ENCODE data around the gene LPP.

Gene LPP

GRCh38 chr3:188487652-188488051, 333.7 kb downstream of the LPP start:
- no peak overlapping the region for H2AFZ ChIP-seq (ENCODE audit: low read length)
- H3K27me3 ChIP-seq (ENCODE audit: insufficient read depth, low read length): no peaks in the 10 kb centered on the region
- H3K36me3 ChIP-seq (ENCODE audit: insufficient read depth, low read length): 0 out of 2 replicates have a peak, but pooled peaks cover 4% of the 10 kb centered on the region
- no peak overlapping the region for H3K9ac ChIP-seq (ENCODE audit: low read length)
- H3K4me3 ChIP-seq (ENCODE audit: low read depth, low read length, poor library complexity, severe bottlenecking): no peak overlapping the region
- peaks cover 18% of the 10 kb centered on the region for H3K4me1 ChIP-seq (ENCODE audit: insufficient read depth, low read length, severe bottlenecking)
- H3K9me3 ChIP-seq (ENCODE audit: low read length): no peaks in the 10 kb centered on the region
- H3K9me2 ChIP-seq (ENCODE audit: low read depth, low read length): no peaks in the 10 kb centered on the region
- TF ChIP-seq CTCF (IDR thresholded peaks at IDR 0.05; ENCODE audit: low read length) (no peak), EZH2 (IDR thresholded peaks at IDR 0.05; ENCODE audit: borderline replicate concordance, low read length) (no peak)
- no peaks in the 10 kb centered on the region for H4K20me1 ChIP-seq (ENCODE audit: insufficient read depth, low read length)
- no peaks in the 10 kb centered on the region for H3F3A ChIP-seq (ENCODE audit: insufficient read depth, low read length)
- peak overlapping the region; percentile 0 for H3K27ac ChIP-seq (ENCODE audit: low read depth, low read length, poor library complexity, severe bottlenecking)
- no peak overlapping the region for H3K4me2 ChIP-seq (ENCODE audit: low read length)
- H3K79me2 ChIP-seq (ENCODE audit: insufficient read depth, low read length): no peaks in the 10 kb centered on the region

- no peak overlapping the region for H2AFZ ChIP-seq (ENCODE audit: low read length)
- H3K27ac ChIP-seq (ENCODE audit: low read depth, low read length, poor library complexity, severe bottlenecking): peak overlapping the region; percentile 86
- H4K20me1 ChIP-seq (ENCODE audit: insufficient read depth, low read length): no peaks in the 10 kb centered on the region
- H3K9me3 ChIP-seq (ENCODE audit: low read length): no peaks in the 10 kb centered on the region
- H3K9ac ChIP-seq (ENCODE audit: low read length): no peak overlapping the region
- H3K4me3 ChIP-seq (ENCODE audit: low read depth, low read length, poor library complexity, severe bottlenecking): no peak overlapping the region
- TF ChIP-seq EZH2 (IDR thresholded peaks at IDR 0.05; ENCODE audit: borderline replicate concordance, low read length) (no peak), CTCF (IDR thresholded peaks at IDR 0.05; ENCODE audit: low read length) (no peak)
- 0 out of 2 replicates have a peak, but pooled peaks cover 4% of the 10 kb centered on the region for H3K36me3 ChIP-seq (ENCODE audit: insufficient read depth, low read length)
- peaks cover 18% of the 10 kb centered on the region for H3K4me1 ChIP-seq (ENCODE audit: insufficient read depth, low read length, severe bottlenecking)
- H3K9me2 ChIP-seq (ENCODE audit: low read depth, low read length): no peaks in the 10 kb centered on the region
- H3K4me2 ChIP-seq (ENCODE audit: low read length): no peak overlapping the region
- no peaks in the 10 kb centered on the region for H3K27me3 ChIP-seq (ENCODE audit: insufficient read depth, low read length)
- no peaks in the 10 kb centered on the region for H3K79me2 ChIP-seq (ENCODE audit: insufficient read depth, low read length)
- no peaks in the 10 kb centered on the region for H3F3A ChIP-seq (ENCODE audit: insufficient read depth, low read length)
Measured at GRCh38 chr3:188488801-188489200, 334.8 kb downstream of the LPP start.

GRCh38 chr3:188489639-188490405, 335.9 kb downstream of the LPP start:
- H2AFZ ChIP-seq (ENCODE audit: low read length): no peak overlapping the region

More at GRCh38 chr3:188489639-188490405, 335.9 kb downstream of the LPP start:
- Histone ChIP-seq H3K9me3 (ENCODE audit: low read length) (no peaks in the 10 kb centered on the region), H3F3A (ENCODE audit: insufficient read depth, low read length) (no peaks in the 10 kb centered on the region), H3K9me2 (ENCODE audit: low read depth, low read length) (no peaks in the 10 kb centered on the region), H3K27me3 (ENCODE audit: insufficient read depth, low read length) (no peaks in the 10 kb centered on the region), H3K9ac (ENCODE audit: low read length) (no peak overlapping the region), H3K79me2 (ENCODE audit: insufficient read depth, low read length) (no peaks in the 10 kb centered on the region), H3K36me3 (ENCODE audit: insufficient read depth, low read length) (0 out of 2 replicates have a peak, but pooled peaks cover 4% of the 10 kb centered on the region), H3K4me3 (ENCODE audit: low read depth, low read length, poor library complexity, severe bottlenecking) (peak overlapping the region; percentile 11), H3K4me2 (ENCODE audit: low read length) (peak overlapping the region; percentile 41; the same call in 1 of the 2 replicates), H3K27ac (ENCODE audit: low read depth, low read length, poor library complexity, severe bottlenecking) (peak overlapping the region; percentile 86), H4K20me1 (ENCODE audit: insufficient read depth, low read length) (no peaks in the 10 kb centered on the region), H3K4me1 (ENCODE audit: insufficient read depth, low read length, severe bottlenecking) (peaks cover 23% of the 10 kb centered on the region)
- no peak for TF ChIP-seq CTCF (IDR thresholded peaks at IDR 0.05; ENCODE audit: low read length)
- no peak for TF ChIP-seq EZH2 (IDR thresholded peaks at IDR 0.05; ENCODE audit: borderline replicate concordance, low read length)
